NCI-H2171 treated with DMSO at 0.1 percent for 48 hours (cell line): ENCODE measurements around the gene METTL8.
A peak's percentile ranks its signal among the peaks of the same experiment; 100 is the strongest.
"Not testable (repeated sequence)": the region's sequence is repeated elsewhere in the genome, so short reads cannot be mapped to it uniquely, and the experiment has no call there.

ENCODE experiments used
- DNase-seq: peaks from one replicate; lab custom pipeline; 2025; lab: John Stamatoyannopoulos, UW

METTL8 gene

GRCh38 chr2:171311589-171311988, 122.2 kb downstream of the METTL8 start:
- not testable (repeated sequence) for DNase-seq

- DNase-seq: no peak
Measured at GRCh38 chr2:171310889-171311288, 122.9 kb downstream of the METTL8 start.

- DNase-seq: no peak
Measured at GRCh38 chr2:171309455-171310286, 124.1 kb downstream of the METTL8 start.

- DNase-seq: no peak
Measured at GRCh38 chr2:171308280-171309054, 125.3 kb downstream of the METTL8 start.

- DNase-seq: no peak
Measured at GRCh38 chr2:171307560-171307959, 126.2 kb downstream of the METTL8 start.

GRCh38 chr2:171297956-171298355, 135.8 kb downstream of the METTL8 start:
- no peak for DNase-seq

- DNase-seq: no peak
Measured at GRCh38 chr2:171294608-171295007, 139.2 kb downstream of the METTL8 start.

- DNase-seq: no peak
Measured at GRCh38 chr2:171293661-171294060, 140.1 kb downstream of the METTL8 start.

- no peak for DNase-seq
Measured at GRCh38 chr2:171289991-171290390, 143.8 kb downstream of the METTL8 start.

- no peak for DNase-seq
Measured at GRCh38 chr2:171289316-171289715, 144.5 kb downstream of the METTL8 start.

- no peak for DNase-seq
Measured at GRCh38 chr2:171287611-171288010, 146.2 kb downstream of the METTL8 start.

- DNase-seq: no peak
Measured at GRCh38 chr2:171287036-171287571, 146.7 kb downstream of the METTL8 start.

GRCh38 chr2:171281110-171281509, 152.7 kb downstream of the METTL8 start:
- peak; percentile 95 for DNase-seq

GRCh38 chr2:171279983-171280790, 153.6 kb downstream of the METTL8 start:
- peak; percentile 20 for DNase-seq

GRCh38 chr2:171274757-171275156, 159.0 kb downstream of the METTL8 start:
- DNase-seq: no peak

- DNase-seq: no peak
Measured at GRCh38 chr2:171271971-171272436, 161.8 kb downstream of the METTL8 start.

- DNase-seq: no peak
Measured at GRCh38 chr2:171271386-171271785, 162.4 kb downstream of the METTL8 start.

- no peak for DNase-seq
Measured at GRCh38 chr2:171267855-171268629, 165.7 kb downstream of the METTL8 start.
